ENCODE measurements around the gene CD46.

CD46 gene

GRCh38 chr1:207833381-207833780, 81.5 kb downstream of the CD46 start:
- Histone ChIP-seq H3K27me3 (no peaks in the 10 kb centered on the region), H3K9me3 (no peaks in the 10 kb centered on the region), H3K4me3 (ENCODE audit: low read depth, low read length) (no peak overlapping the region), H3K36me3 (no peaks in the 10 kb centered on the region), H3K4me1 (no peaks in the 10 kb centered on the region)
- no peak for DNase-seq
- no peak for TF ChIP-seq CTCF (IDR thresholded peaks at IDR 0.05; ENCODE audit: low read depth, low read length)

GRCh38 chr1:207833956-207834660, 82.3 kb downstream of the CD46 start:
- TF ChIP-seq CTCF (IDR thresholded peaks at IDR 0.05; ENCODE audit: low read depth, low read length): no peak

GRCh38 chr1:207835958-207836357, 84.1 kb downstream of the CD46 start:
- Histone ChIP-seq H3K9me3 (no peaks in the 10 kb centered on the region), H3K27me3 (no peaks in the 10 kb centered on the region), H3K4me3 (ENCODE audit: low read depth, low read length) (no peak overlapping the region), H3K4me1 (no peaks in the 10 kb centered on the region), H3K36me3 (no peaks in the 10 kb centered on the region)
- TF ChIP-seq CTCF (IDR thresholded peaks at IDR 0.05; ENCODE audit: low read depth, low read length): no peak
- DNase-seq: no peak

More at GRCh38 chr1:207833956-207834660, 82.3 kb downstream of the CD46 start:
- H3K36me3 ChIP-seq: no peaks in the 10 kb centered on the region
- no peaks in the 10 kb centered on the region for H3K27me3 ChIP-seq
- H3K4me3 ChIP-seq (ENCODE audit: low read depth, low read length): no peak overlapping the region
- no peaks in the 10 kb centered on the region for H3K9me3 ChIP-seq
- H3K4me1 ChIP-seq: no peaks in the 10 kb centered on the region
- no peak for DNase-seq

GRCh38 chr1:207836591-207837347, 84.9 kb downstream of the CD46 start:
- TF ChIP-seq CTCF (IDR thresholded peaks at IDR 0.05; ENCODE audit: low read depth, low read length): no peak

GRCh38 chr1:207837673-207838072, 85.8 kb downstream of the CD46 start:
- Histone ChIP-seq H3K4me1 (no peaks in the 10 kb centered on the region), H3K27me3 (no peaks in the 10 kb centered on the region), H3K4me3 (ENCODE audit: low read depth, low read length) (no peak overlapping the region), H3K9me3 (no peaks in the 10 kb centered on the region), H3K36me3 (no peaks in the 10 kb centered on the region)
- TF ChIP-seq CTCF (IDR thresholded peaks at IDR 0.05; ENCODE audit: low read depth, low read length): no peak
- DNase-seq: no peak

More at GRCh38 chr1:207836591-207837347, 84.9 kb downstream of the CD46 start:
- no peaks in the 10 kb centered on the region for H3K27me3 ChIP-seq
- no peak for DNase-seq
- H3K4me1 ChIP-seq: no peaks in the 10 kb centered on the region
- no peak overlapping the region for H3K4me3 ChIP-seq (ENCODE audit: low read depth, low read length)
- H3K9me3 ChIP-seq: no peaks in the 10 kb centered on the region
- H3K36me3 ChIP-seq: no peaks in the 10 kb centered on the region
